Esophagus squamous epithelium (tissue), 5 donors: ENCODE measurements around the gene BPGM. TPM values are rescaled to one million over a fixed set of nuclear protein-coding genes. Genes with fewer than 3 reads are reported as not detected.

Experiments
- DNase-seq: peaks from one replicate; lab custom pipeline; 2025; lab: John Stamatoyannopoulos, UW
- H3K27ac ChIP-seq, 4 donors: fragments of 200-600 bp; sonication (generic); one replicate each; pipeline ENCODE4 v1.5.1; 2016 to 2019; ENCODE audit warnings: mild to moderate bottlenecking in 1 of 4
- H3K27me3 ChIP-seq, 4 donors: fragments of 200-600 bp; sonication (generic); 1 replicate in 3 of 4; 2 replicates in 1 of 4; pipeline versions ENCODE4 v1.5.1 to v1.6.0; 2017 to 2021; ENCODE audit warnings: antibody characterized with exemption in 1 of 4
- H3K36me3 ChIP-seq, 3 donors: fragments of 200-600 bp; sonication (generic); one replicate each; pipeline ENCODE4 v1.5.1; 2016 to 2019
- H3K4me1 ChIP-seq, 3 donors: fragments of 200-600 bp; sonication (generic); one replicate each; pipeline ENCODE4 v1.5.1; 2017 to 2019
- H3K4me3 ChIP-seq, 4 donors: fragments of 200-600 bp; sonication (generic); 1 replicate in 3 of 4; 2 replicates in 1 of 4; pipeline ENCODE4 v1.5.1; 2016 to 2019; ENCODE audit warnings: mild to moderate bottlenecking in 2 of 4, moderate library complexity in 1 of 4
- H3K9me3 ChIP-seq, 3 donors: fragments of 200-600 bp; sonication (generic); one replicate each; pipeline ENCODE4 v1.5.1; 2016 to 2019
- CTCF ChIP-seq, 6 experiments: fragments of 450-650 bp in 4 of 6; fragments of 200-600 bp in 2 of 6; sonication (generic) in 2 of 6; IDR thresholded peaks; one replicate each; pipeline ENCODE4 v1.5.1; 2016 to 2019; ENCODE audit warnings: antibody characterized with exemption in 6 of 6, mild to moderate bottlenecking in 4 of 6, moderate library complexity in 4 of 6
- POLR2A ChIP-seq, 4 donors: fragments of 450-650 bp; IDR thresholded peaks; one replicate each; pipeline ENCODE4 v1.6.1; 2017; ENCODE audit warnings: antibody characterized with exemption in 4 of 4, mild to moderate bottlenecking in 4 of 4, moderate library complexity in 3 of 4
- WGBS, 2 donors: methylation state at CpG; one replicate each; pipeline ENCODE4 v1.1.5; 2018; 5-methylcytosine and 5-hydroxymethylcytosine counted together
- intact Hi-C: fragments of 100-400 bp; cut with DNase I; formaldehyde crosslinking; loops from one replicate; pipeline ENCODE4 v1.15.0; 2022
- total RNA-seq, 4 donors: library from RNA; depleted of rRNA; stranded (reverse); fragments of >200 nt; gene quantifications; one replicate each; pipeline ENCODE4 v1.1.0, GENCODE V29; 2016
- donor health status: DM: yes; HTN: yes; CAD: no.

The BPGM gene
- total RNA-seq, 4 donors from 2014 or later, result 4.4 to 16.8 (median 11.3) TPM

- intact Hi-C loops, result no loop called here
- H3K27ac ChIP-seq, result no peak overlapping the region
- no peaks in the 10 kb centered on the region for H3K36me3 ChIP-seq
- TF ChIP-seq POLR2A (IDR thresholded peaks at IDR 0.05) (no peak), CTCF (IDR thresholded peaks at IDR 0.05) (no peak)
- no peak overlapping the region for H3K4me3 ChIP-seq
- WGBS, 2 donors, result 24 to 51% methylated on average over 2 of the region's 2 CpGs
- H3K9me3 ChIP-seq, result no peaks in the 10 kb centered on the region
- no peak for DNase-seq
- H3K4me1 ChIP-seq, result peaks cover 4 to 27% (median 11%) of the 10 kb centered on the region in 3 donors
- peaks cover 0 to 17% (median 2%) of the 10 kb centered on the region in 4 donors for H3K27me3 ChIP-seq
Observed at GRCh38 chr7:134623193-134623592, 23.5 kb upstream of the BPGM start.

GRCh38 chr7:134625550-134625949 is 21.1 kb upstream of the BPGM start:
- intact Hi-C loops, result no loop called here
- no peak overlapping the region for H3K4me3 ChIP-seq

GRCh38 chr7:134627109-134627774 is 19.4 kb upstream of the BPGM start:
- H3K27me3 ChIP-seq, result peaks cover 0 to 17% (median 0%) of the 10 kb centered on the region in 4 donors
- DNase-seq, result no peak
- peaks cover 0 to 11% (median 6%) of the 10 kb centered on the region in 3 donors for H3K4me1 ChIP-seq
- intact Hi-C loops, result no loop called here
- no peak overlapping the region for H3K4me3 ChIP-seq
- TF ChIP-seq POLR2A (IDR thresholded peaks at IDR 0.05), result no peak
- no peak for TF ChIP-seq CTCF (IDR thresholded peaks at IDR 0.05)
- WGBS, 2 donors, result 59 to 76% methylated on average over 2 of the region's 2 CpGs
- H3K36me3 ChIP-seq, result no peaks in the 10 kb centered on the region
- no peak overlapping the region for H3K27ac ChIP-seq
- H3K9me3 ChIP-seq, result no peaks in the 10 kb centered on the region

More at GRCh38 chr7:134625550-134625949, 21.1 kb upstream of the BPGM start:
- WGBS, 2 donors, result 29 to 38% methylated on average over 3 of the region's 3 CpGs
- Histone ChIP-seq H3K27ac (no peak overlapping the region), H3K27me3 (peaks cover 0 to 17% (median 2%) of the 10 kb centered on the region in 4 donors), H3K4me1 (peaks cover 0 to 11% (median 6%) of the 10 kb centered on the region in 3 donors), H3K36me3 (no peaks in the 10 kb centered on the region), H3K9me3 (no peaks in the 10 kb centered on the region)
- no peak for DNase-seq
- TF ChIP-seq CTCF (IDR thresholded peaks at IDR 0.05) (no peak), POLR2A (IDR thresholded peaks at IDR 0.05) (no peak)

GRCh38 chr7:134627775-134628153 is 18.9 kb upstream of the BPGM start:
- Histone ChIP-seq H3K27ac (no peak overlapping the region), H3K27me3 (peaks cover 0 to 17% (median 0%) of the 10 kb centered on the region in 4 donors), H3K9me3 (no peaks in the 10 kb centered on the region), H3K4me1 (peaks cover 0 to 9% (median 6%) of the 10 kb centered on the region in 3 donors), H3K36me3 (no peaks in the 10 kb centered on the region), H3K4me3 (no peak overlapping the region)
- TF ChIP-seq CTCF (IDR thresholded peaks at IDR 0.05) (no peak), POLR2A (IDR thresholded peaks at IDR 0.05) (no peak)
- DNase-seq, result no peak
- intact Hi-C loops, result no loop called here
- WGBS, 2 donors, result 0% methylated on average over 1 of the region's 1 CpG

GRCh38 chr7:134629445-134629844 is 17.2 kb upstream of the BPGM start:
- Histone ChIP-seq H3K36me3 (no peaks in the 10 kb centered on the region), H3K27me3 (peaks cover 0 to 14% (median 0%) of the 10 kb centered on the region in 4 donors), H3K9me3 (no peaks in the 10 kb centered on the region), H3K4me3 (no peak overlapping the region), H3K27ac (no peak overlapping the region), H3K4me1 (no peaks in the 10 kb centered on the region)
- TF ChIP-seq CTCF (IDR thresholded peaks at IDR 0.05), result no peak
- no peak for DNase-seq
- intact Hi-C loops, result no loop called here
